ENCODE results near the gene ABCA8. TPM values are rescaled to one million over a fixed set of nuclear protein-coding genes. Genes with fewer than 3 reads are reported as not detected.

ABCA8 gene
- total and polyA plus RNA-seq, 2 experiments from 2014 or later = not detected

DNA sequence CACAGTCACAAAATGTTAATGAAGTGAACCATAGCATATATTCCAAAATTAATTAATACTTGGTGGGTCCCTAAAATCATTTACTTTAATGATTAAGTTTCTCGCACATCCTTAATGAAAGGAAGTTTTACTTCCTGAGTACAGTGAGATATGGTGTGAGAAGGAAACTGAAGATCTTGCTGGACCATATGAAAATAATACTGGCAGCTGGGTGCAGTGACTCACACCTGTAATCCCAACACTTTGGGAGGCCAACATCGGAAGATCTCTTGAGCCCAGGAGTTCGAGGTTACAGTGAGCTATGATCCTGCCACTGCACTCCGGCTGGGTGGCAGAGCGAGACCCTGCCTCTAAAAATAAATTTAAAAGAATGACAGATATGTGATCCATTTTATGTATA lies 62.5 kb downstream of the ABCA8 start (continued):
- TF ChIP-seq EZH2 (IDR thresholded peaks at IDR 0.05; ENCODE audit: low read depth, unreplicated experiment) (no peak), STAT1 (IDR thresholded peaks at IDR 0.05; ENCODE audit: unreplicated experiment) (no peak), ZNF331 (CRISPR knock-in tag; IDR thresholded peaks at IDR 0.05; ENCODE audit: low read depth) (no peak), JUNB (IDR thresholded peaks at IDR 0.05; ENCODE audit: unreplicated experiment) (no peak)

DNA sequence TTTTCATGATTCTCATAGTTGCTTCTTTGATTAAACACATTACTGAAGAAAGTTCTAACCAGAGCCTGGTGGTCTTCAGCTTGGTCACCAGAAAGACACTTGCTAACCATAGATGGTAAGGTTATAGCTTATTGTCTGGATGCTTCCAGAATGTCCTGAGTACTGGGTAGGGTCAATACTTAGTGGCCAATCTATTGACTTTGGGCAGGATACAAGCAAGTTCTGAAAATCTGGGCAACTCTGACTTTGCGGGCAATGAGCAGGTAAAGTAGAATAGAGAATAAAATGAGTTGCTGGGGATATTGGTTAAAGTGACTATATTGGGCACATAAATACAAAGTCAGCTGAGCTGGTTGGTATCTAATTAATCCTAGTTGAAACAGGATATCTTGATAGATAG lies 63.0 kb downstream of the ABCA8 start:
- Mint-ChIP-seq H3K36me3 (ENCODE audit: low read depth) (no peaks in the 10 kb centered on the region), H3K27me3 (ENCODE audit: insufficient read depth, low read depth, poor library complexity) (peaks cover 2% of the 10 kb centered on the region), H3K9me3 (no peaks in the 10 kb centered on the region; the same call in 2 of the 3 replicates), H3K27ac (no peak overlapping the region), H3K4me3 (no peak overlapping the region), H3K4me1 (no peaks in the 10 kb centered on the region; the same call in 2 of the 3 replicates)
- ATAC-seq = no peak
- no peak overlapping the region for H3K4me2 ChIP-seq
- H3F3A ChIP-seq (replicated peaks; ENCODE audit: low read depth) = no peaks in the 10 kb centered on the region
- no peak for DNase-seq (ENCODE audit: low spot score)
- no peaks in the 10 kb centered on the region for H3K27me3 ChIP-seq (ENCODE audit: insufficient read depth)
- H3K36me3 ChIP-seq (ENCODE audit: insufficient read depth) = no peaks in the 10 kb centered on the region
- no peak overlapping the region for H3K27ac ChIP-seq (ENCODE audit: low read depth)
- no peak overlapping the region for H2AFZ ChIP-seq
- TF ChIP-seq, protein P1, sequence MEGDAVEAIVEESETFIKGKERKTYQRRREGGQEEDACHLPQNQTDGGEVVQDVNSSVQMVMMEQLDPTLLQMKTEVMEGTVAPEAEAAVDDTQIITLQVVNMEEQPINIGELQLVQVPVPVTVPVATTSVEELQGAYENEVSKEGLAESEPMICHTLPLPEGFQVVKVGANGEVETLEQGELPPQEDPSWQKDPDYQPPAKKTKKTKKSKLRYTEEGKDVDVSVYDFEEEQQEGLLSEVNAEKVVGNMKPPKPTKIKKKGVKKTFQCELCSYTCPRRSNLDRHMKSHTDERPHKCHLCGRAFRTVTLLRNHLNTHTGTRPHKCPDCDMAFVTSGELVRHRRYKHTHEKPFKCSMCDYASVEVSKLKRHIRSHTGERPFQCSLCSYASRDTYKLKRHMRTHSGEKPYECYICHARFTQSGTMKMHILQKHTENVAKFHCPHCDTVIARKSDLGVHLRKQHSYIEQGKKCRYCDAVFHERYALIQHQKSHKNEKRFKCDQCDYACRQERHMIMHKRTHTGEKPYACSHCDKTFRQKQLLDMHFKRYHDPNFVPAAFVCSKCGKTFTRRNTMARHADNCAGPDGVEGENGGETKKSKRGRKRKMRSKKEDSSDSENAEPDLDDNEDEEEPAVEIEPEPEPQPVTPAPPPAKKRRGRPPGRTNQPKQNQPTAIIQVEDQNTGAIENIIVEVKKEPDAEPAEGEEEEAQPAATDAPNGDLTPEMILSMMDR (conservative IDR thresholded peaks at IDR 0.05; ENCODE audit: low read depth in 2 of 2) = no peak
- TF ChIP-seq ZNF114 (CRISPR knock-in tag; IDR thresholded peaks at IDR 0.05) (no peak), CREB1 (CRISPR knock-in tag; IDR thresholded peaks at IDR 0.05; ENCODE audit: low read depth) (no peak), JUNB (IDR thresholded peaks at IDR 0.05; ENCODE audit: unreplicated experiment) (no peak), NANOG (IDR thresholded peaks at IDR 0.05; ENCODE audit: borderline replicate concordance) (no peak), EZH2phosphoT487 (IDR thresholded peaks at IDR 0.05; ENCODE audit: unreplicated experiment) (no peak), EZH2 (IDR thresholded peaks at IDR 0.05; ENCODE audit: low read depth, unreplicated experiment) (no peak), ZNF331 (CRISPR knock-in tag; IDR thresholded peaks at IDR 0.05; ENCODE audit: low read depth) (no peak), STAT1 (IDR thresholded peaks at IDR 0.05; ENCODE audit: unreplicated experiment) (no peak), POLR2AphosphoS5 (IDR thresholded peaks at IDR 0.05; ENCODE audit: low read depth) (no peak)
- TF ChIP-seq, protein P2, sequence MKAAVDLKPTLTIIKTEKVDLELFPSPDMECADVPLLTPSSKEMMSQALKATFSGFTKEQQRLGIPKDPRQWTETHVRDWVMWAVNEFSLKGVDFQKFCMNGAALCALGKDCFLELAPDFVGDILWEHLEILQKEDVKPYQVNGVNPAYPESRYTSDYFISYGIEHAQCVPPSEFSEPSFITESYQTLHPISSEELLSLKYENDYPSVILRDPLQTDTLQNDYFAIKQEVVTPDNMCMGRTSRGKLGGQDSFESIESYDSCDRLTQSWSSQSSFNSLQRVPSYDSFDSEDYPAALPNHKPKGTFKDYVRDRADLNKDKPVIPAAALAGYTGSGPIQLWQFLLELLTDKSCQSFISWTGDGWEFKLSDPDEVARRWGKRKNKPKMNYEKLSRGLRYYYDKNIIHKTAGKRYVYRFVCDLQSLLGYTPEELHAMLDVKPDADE (IDR thresholded peaks at IDR 0.05) = no peak
- TF ChIP-seq, protein P3, sequence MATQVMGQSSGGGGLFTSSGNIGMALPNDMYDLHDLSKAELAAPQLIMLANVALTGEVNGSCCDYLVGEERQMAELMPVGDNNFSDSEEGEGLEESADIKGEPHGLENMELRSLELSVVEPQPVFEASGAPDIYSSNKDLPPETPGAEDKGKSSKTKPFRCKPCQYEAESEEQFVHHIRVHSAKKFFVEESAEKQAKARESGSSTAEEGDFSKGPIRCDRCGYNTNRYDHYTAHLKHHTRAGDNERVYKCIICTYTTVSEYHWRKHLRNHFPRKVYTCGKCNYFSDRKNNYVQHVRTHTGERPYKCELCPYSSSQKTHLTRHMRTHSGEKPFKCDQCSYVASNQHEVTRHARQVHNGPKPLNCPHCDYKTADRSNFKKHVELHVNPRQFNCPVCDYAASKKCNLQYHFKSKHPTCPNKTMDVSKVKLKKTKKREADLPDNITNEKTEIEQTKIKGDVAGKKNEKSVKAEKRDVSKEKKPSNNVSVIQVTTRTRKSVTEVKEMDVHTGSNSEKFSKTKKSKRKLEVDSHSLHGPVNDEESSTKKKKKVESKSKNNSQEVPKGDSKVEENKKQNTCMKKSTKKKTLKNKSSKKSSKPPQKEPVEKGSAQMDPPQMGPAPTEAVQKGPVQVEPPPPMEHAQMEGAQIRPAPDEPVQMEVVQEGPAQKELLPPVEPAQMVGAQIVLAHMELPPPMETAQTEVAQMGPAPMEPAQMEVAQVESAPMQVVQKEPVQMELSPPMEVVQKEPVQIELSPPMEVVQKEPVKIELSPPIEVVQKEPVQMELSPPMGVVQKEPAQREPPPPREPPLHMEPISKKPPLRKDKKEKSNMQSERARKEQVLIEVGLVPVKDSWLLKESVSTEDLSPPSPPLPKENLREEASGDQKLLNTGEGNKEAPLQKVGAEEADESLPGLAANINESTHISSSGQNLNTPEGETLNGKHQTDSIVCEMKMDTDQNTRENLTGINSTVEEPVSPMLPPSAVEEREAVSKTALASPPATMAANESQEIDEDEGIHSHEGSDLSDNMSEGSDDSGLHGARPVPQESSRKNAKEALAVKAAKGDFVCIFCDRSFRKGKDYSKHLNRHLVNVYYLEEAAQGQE (IDR thresholded peaks at IDR 0.05; ENCODE audit: unreplicated experiment) = no peak
- TF ChIP-seq, protein P4, sequence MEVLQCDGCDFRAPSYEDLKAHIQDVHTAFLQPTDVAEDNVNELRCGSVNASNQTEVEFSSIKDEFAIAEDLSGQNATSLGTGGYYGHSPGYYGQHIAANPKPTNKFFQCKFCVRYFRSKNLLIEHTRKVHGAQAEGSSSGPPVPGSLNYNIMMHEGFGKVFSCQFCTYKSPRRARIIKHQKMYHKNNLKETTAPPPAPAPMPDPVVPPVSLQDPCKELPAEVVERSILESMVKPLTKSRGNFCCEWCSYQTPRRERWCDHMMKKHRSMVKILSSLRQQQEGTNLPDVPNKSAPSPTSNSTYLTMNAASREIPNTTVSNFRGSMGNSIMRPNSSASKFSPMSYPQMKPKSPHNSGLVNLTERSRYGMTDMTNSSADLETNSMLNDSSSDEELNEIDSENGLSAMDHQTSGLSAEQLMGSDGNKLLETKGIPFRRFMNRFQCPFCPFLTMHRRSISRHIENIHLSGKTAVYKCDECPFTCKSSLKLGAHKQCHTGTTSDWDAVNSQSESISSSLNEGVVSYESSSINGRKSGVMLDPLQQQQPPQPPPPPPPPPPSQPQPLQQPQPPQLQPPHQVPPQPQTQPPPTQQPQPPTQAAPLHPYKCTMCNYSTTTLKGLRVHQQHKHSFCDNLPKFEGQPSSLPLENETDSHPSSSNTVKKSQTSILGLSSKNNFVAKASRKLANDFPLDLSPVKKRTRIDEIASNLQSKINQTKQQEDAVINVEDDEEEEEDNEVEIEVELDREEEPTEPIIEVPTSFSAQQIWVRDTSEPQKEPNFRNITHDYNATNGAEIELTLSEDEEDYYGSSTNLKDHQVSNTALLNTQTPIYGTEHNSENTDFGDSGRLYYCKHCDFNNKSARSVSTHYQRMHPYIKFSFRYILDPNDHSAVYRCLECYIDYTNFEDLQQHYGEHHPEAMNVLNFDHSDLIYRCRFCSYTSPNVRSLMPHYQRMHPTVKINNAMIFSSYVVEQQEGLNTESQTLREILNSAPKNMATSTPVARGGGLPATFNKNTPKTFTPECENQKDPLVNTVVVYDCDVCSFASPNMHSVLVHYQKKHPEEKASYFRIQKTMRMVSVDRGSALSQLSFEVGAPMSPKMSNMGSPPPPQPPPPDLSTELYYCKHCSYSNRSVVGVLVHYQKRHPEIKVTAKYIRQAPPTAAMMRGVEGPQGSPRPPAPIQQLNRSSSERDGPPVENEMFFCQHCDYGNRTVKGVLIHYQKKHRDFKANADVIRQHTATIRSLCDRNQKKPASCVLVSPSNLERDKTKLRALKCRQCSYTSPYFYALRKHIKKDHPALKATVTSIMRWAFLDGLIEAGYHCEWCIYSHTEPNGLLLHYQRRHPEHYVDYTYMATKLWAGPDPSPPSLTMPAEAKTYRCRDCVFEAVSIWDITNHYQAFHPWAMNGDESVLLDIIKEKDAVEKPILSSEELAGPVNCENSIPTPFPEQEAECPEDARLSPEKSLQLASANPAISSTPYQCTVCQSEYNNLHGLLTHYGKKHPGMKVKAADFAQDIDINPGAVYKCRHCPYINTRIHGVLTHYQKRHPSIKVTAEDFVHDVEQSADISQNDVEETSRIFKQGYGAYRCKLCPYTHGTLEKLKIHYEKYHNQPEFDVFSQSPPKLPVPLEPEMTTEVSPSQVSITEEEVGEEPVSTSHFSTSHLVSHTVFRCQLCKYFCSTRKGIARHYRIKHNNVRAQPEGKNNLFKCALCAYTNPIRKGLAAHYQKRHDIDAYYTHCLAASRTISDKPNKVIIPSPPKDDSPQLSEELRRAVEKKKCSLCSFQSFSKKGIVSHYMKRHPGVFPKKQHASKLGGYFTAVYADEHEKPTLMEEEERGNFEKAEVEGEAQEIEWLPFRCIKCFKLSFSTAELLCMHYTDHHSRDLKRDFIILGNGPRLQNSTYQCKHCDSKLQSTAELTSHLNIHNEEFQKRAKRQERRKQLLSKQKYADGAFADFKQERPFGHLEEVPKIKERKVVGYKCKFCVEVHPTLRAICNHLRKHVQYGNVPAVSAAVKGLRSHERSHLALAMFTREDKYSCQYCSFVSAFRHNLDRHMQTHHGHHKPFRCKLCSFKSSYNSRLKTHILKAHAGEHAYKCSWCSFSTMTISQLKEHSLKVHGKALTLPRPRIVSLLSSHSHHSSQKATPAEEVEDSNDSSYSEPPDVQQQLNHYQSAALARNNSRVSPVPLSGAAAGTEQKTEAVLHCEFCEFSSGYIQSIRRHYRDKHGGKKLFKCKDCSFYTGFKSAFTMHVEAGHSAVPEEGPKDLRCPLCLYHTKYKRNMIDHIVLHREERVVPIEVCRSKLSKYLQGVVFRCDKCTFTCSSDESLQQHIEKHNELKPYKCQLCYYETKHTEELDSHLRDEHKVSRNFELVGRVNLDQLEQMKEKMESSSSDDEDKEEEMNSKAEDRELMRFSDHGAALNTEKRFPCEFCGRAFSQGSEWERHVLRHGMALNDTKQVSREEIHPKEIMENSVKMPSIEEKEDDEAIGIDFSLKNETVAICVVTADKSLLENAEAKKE (CRISPR knock-in tag; IDR thresholded peaks at IDR 0.05) = no peak
- H3K4me1 ChIP-seq (ENCODE audit: insufficient read depth) = no peaks in the 10 kb centered on the region
- no peaks in the 10 kb centered on the region for H3K9me2 ChIP-seq (ENCODE audit: insufficient read depth)
- H4K20me1 ChIP-seq (replicated peaks; ENCODE audit: insufficient read depth) = no peaks in the 10 kb centered on the region
- H3K4me3 ChIP-seq = no peak overlapping the region
- H3K79me2 ChIP-seq (replicated peaks; ENCODE audit: insufficient read depth) = no peaks in the 10 kb centered on the region

Data from GM23338 (cell line).